ENCODE results near the gene SPDYE3. TPM values are rescaled to one million over a fixed set of nuclear protein-coding genes. Genes with fewer than 3 reads are reported as not detected.

The SPDYE3 gene
- total RNA-seq, 6 experiments from 2014 or later: not detected

GRCh38 chr7:100356416-100357068 is 49.0 kb downstream of the SPDYE3 start:
- Mint-ChIP-seq H3K36me3 (ENCODE audit: low read depth) (peaks cover 10% of the 10 kb centered on the region), H3K4me3 (no peak overlapping the region), H3K4me1 (ENCODE audit: low read depth) (no peaks in the 10 kb centered on the region), H3K9me3 (no peaks in the 10 kb centered on the region), H3K27ac (no peak overlapping the region), H3K27me3 (ENCODE audit: insufficient read depth) (no peaks in the 10 kb centered on the region)
- TF ChIP-seq CTCF (IDR thresholded peaks at IDR 0.05): no peak
- DNase-seq: no peak

GRCh38 chr7:100357131-100357561 is 49.6 kb downstream of the SPDYE3 start:
- H3K27ac Mint-ChIP-seq: no peak overlapping the region
- no peaks in the 10 kb centered on the region for H3K9me3 Mint-ChIP-seq
- H3K27me3 Mint-ChIP-seq (ENCODE audit: insufficient read depth): no peaks in the 10 kb centered on the region
- no peak for TF ChIP-seq CTCF (IDR thresholded peaks at IDR 0.05)
- no peak for DNase-seq
- H3K4me3 Mint-ChIP-seq: no peak overlapping the region
- no peaks in the 10 kb centered on the region for H3K4me1 Mint-ChIP-seq (ENCODE audit: low read depth)
- H3K36me3 Mint-ChIP-seq (ENCODE audit: low read depth): peaks cover 12% of the 10 kb centered on the region

- no peak; the same call in 1 of the 2 replicates for TF ChIP-seq CTCF (IDR thresholded peaks at IDR 0.05)
- Mint-ChIP-seq H3K27me3 (ENCODE audit: insufficient read depth) (no peaks in the 10 kb centered on the region), H3K4me3 (no peak within 1 kb of the TSS), H3K27ac (no peak within 1 kb of the TSS), H3K9me3 (no peaks in the 10 kb centered on the region), H3K36me3 (ENCODE audit: low read depth) (peaks cover 20% of the 10 kb centered on the region), H3K4me1 (ENCODE audit: low read depth) (no peaks in the 10 kb centered on the region)
- no peak for DNase-seq
Observed at GRCh38 chr7:100358027-100358856, 50.7 kb downstream of the SPDYE3 start, which contains the start of gene PILRB. TSS of gene PILRB (plus strand) at chr7:100358117. CDS start at chr7:100358303, 186 bp downstream.

- no peak for TF ChIP-seq CTCF (IDR thresholded peaks at IDR 0.05)
- no peak overlapping the region for H3K27ac Mint-ChIP-seq
- no peak overlapping the region for H3K4me3 Mint-ChIP-seq
- no peaks in the 10 kb centered on the region for H3K4me1 Mint-ChIP-seq (ENCODE audit: low read depth)
- no peaks in the 10 kb centered on the region for H3K27me3 Mint-ChIP-seq (ENCODE audit: insufficient read depth)
- no peak for DNase-seq
- no peaks in the 10 kb centered on the region for H3K9me3 Mint-ChIP-seq
- H3K36me3 Mint-ChIP-seq (ENCODE audit: low read depth): peaks cover 26% of the 10 kb centered on the region
Observed at GRCh38 chr7:100358857-100359212, 51.3 kb downstream of the SPDYE3 start.

GRCh38 chr7:100360135-100360854 is 52.8 kb downstream of the SPDYE3 start:
- Mint-ChIP-seq H3K4me1 (ENCODE audit: low read depth) (no peaks in the 10 kb centered on the region), H3K4me3 (no peak overlapping the region), H3K27ac (no peak overlapping the region)

More at GRCh38 chr7:100360135-100360854, 52.8 kb downstream of the SPDYE3 start:
- H3K36me3 Mint-ChIP-seq (ENCODE audit: low read depth): peaks cover 37% of the 10 kb centered on the region
- no peaks in the 10 kb centered on the region for H3K27me3 Mint-ChIP-seq (ENCODE audit: insufficient read depth)
- TF ChIP-seq CTCF (IDR thresholded peaks at IDR 0.05): no peak
- no peaks in the 10 kb centered on the region for H3K9me3 Mint-ChIP-seq
- DNase-seq: no peak

All from HFFc6 (cell line).